CD4-positive, alpha-beta T cell treated with Interleukin-10 for 1 hour (primary cell): ENCODE results near the gene PDCD7.
"Not testable (repeated sequence)": the region's sequence is repeated elsewhere in the genome, so short reads cannot be mapped to it uniquely, and the experiment has no call there.

ENCODE experiments used
- DNase-seq: peaks from one replicate; pipeline ENCODE4 v3.0.0-alpha.2; 2020

The PDCD7 gene

GRCh38 chr15:65115086-65115485 lies 18.5 kb downstream of the PDCD7 start, which contains the start of gene UBAP1L:
Gene UBAP1L (minus strand): TSS chr15:65115200. CDS start chr15:65106215, 8,985 bp downstream.
- no peak for DNase-seq

- no peak for DNase-seq
Observed at GRCh38 chr15:65110676-65111292, 22.8 kb downstream of the PDCD7 start.

- DNase-seq: no peak
Observed at GRCh38 chr15:65106011-65106590, 27.5 kb downstream of the PDCD7 start.

GRCh38 chr15:65105038-65105437 lies 28.6 kb downstream of the PDCD7 start:
- DNase-seq: no peak

GRCh38 chr15:65102912-65103311 lies 30.7 kb downstream of the PDCD7 start:
- no peak for DNase-seq

GRCh38 chr15:65101891-65102708 lies 31.5 kb downstream of the PDCD7 start:
- DNase-seq: no peak

GRCh38 chr15:65101411-65101890 lies 32.2 kb downstream of the PDCD7 start:
- DNase-seq: peak; percentile 54

GRCh38 chr15:65100442-65100841 lies 33.2 kb downstream of the PDCD7 start:
- no peak for DNase-seq

GRCh38 chr15:65099801-65100200 lies 33.8 kb downstream of the PDCD7 start:
- not testable (repeated sequence) for DNase-seq

- DNase-seq: no peak
Observed at GRCh38 chr15:65099336-65099735, 34.3 kb downstream of the PDCD7 start.

- DNase-seq: no peak
Observed at GRCh38 chr15:65097651-65098263, 35.9 kb downstream of the PDCD7 start.

- DNase-seq: no peak
Observed at GRCh38 chr15:65096481-65097385, 36.9 kb downstream of the PDCD7 start.

- DNase-seq: no peak
Observed at GRCh38 chr15:65095747-65096104, 37.9 kb downstream of the PDCD7 start.

GRCh38 chr15:65095011-65095746 lies 38.4 kb downstream of the PDCD7 start:
- DNase-seq: no peak

GRCh38 chr15:65094294-65094995 lies 39.2 kb downstream of the PDCD7 start:
- DNase-seq: no peak

- DNase-seq: not testable (repeated sequence)
Observed at GRCh38 chr15:65093793-65094170, 39.8 kb downstream of the PDCD7 start.

- no peak for DNase-seq
Observed at GRCh38 chr15:65092911-65093792, 40.5 kb downstream of the PDCD7 start.

- no peak for DNase-seq
Observed at GRCh38 chr15:65091946-65092770, 41.5 kb downstream of the PDCD7 start.
